Hematopoietic multipotent progenitor cell treated with erythropoietin and hydrocortisone succinate and interleukin-3 and kit ligand, for 8 days (in vitro differentiated cells): Measurements from ENCODE around the gene LMO7.
A peak's percentile ranks its signal among the peaks of the same experiment; 100 is the strongest.

Experiments
- DNase-seq: peaks from one replicate; pipeline ENCODE4 v3.0.0-alpha.2; 2015

The LMO7 gene

GRCh38 chr13:75811361-75811760, 175.2 kb downstream of the LMO7 start:
- DNase-seq: no peak

GRCh38 chr13:75811841-75812240, 175.7 kb downstream of the LMO7 start:
- DNase-seq: no peak

- no peak for DNase-seq
Observed at GRCh38 chr13:75812751-75813181, 176.6 kb downstream of the LMO7 start.

- no peak for DNase-seq
Observed at GRCh38 chr13:75813323-75813722, 177.2 kb downstream of the LMO7 start.

GRCh38 chr13:75818179-75818967, 182.2 kb downstream of the LMO7 start:
- no peak for DNase-seq

GRCh38 chr13:75818968-75819225, 182.8 kb downstream of the LMO7 start:
- no peak for DNase-seq

GRCh38 chr13:75825161-75825560, 189.0 kb downstream of the LMO7 start:
- DNase-seq: no peak

GRCh38 chr13:75825594-75825993, 189.5 kb downstream of the LMO7 start:
- no peak for DNase-seq

GRCh38 chr13:75826391-75826790, 190.3 kb downstream of the LMO7 start:
- DNase-seq: no peak

- no peak for DNase-seq
Observed at GRCh38 chr13:75829830-75830229, 193.7 kb downstream of the LMO7 start.

- no peak for DNase-seq
Observed at GRCh38 chr13:75830842-75831241, 194.7 kb downstream of the LMO7 start.

GRCh38 chr13:75831389-75831788, 195.3 kb downstream of the LMO7 start:
- DNase-seq: no peak

GRCh38 chr13:75832812-75833211, 196.7 kb downstream of the LMO7 start:
- DNase-seq: no peak

- no peak for DNase-seq
Observed at GRCh38 chr13:75836441-75836840, 200.3 kb downstream of the LMO7 start.

GRCh38 chr13:75838366-75839005, 202.4 kb downstream of the LMO7 start:
- no peak for DNase-seq

GRCh38 chr13:75839406-75839805, 203.3 kb downstream of the LMO7 start:
- no peak for DNase-seq

GRCh38 chr13:75841905-75842304, 205.8 kb downstream of the LMO7 start:
- DNase-seq: no peak

- DNase-seq: no peak
Observed at GRCh38 chr13:75843074-75843473, 206.9 kb downstream of the LMO7 start.

- DNase-seq: no peak
Observed at GRCh38 chr13:75843991-75844390, 207.9 kb downstream of the LMO7 start.

- no peak for DNase-seq
Observed at GRCh38 chr13:75847588-75847987, 211.5 kb downstream of the LMO7 start.

- DNase-seq: peak; percentile 27
Observed at GRCh38 chr13:75850916-75851315, 214.8 kb downstream of the LMO7 start.

- no peak for DNase-seq
Observed at GRCh38 chr13:75855216-75855615, 219.1 kb downstream of the LMO7 start.

- no peak for DNase-seq
Observed at GRCh38 chr13:75855847-75856246, 219.7 kb downstream of the LMO7 start.

GRCh38 chr13:75857291-75857690, 221.2 kb downstream of the LMO7 start:
- no peak for DNase-seq

GRCh38 chr13:75860935-75861334, 224.8 kb downstream of the LMO7 start:
- no peak for DNase-seq
